Measurements from ENCODE around the gene SORCS2.

The SORCS2 gene

DNA sequence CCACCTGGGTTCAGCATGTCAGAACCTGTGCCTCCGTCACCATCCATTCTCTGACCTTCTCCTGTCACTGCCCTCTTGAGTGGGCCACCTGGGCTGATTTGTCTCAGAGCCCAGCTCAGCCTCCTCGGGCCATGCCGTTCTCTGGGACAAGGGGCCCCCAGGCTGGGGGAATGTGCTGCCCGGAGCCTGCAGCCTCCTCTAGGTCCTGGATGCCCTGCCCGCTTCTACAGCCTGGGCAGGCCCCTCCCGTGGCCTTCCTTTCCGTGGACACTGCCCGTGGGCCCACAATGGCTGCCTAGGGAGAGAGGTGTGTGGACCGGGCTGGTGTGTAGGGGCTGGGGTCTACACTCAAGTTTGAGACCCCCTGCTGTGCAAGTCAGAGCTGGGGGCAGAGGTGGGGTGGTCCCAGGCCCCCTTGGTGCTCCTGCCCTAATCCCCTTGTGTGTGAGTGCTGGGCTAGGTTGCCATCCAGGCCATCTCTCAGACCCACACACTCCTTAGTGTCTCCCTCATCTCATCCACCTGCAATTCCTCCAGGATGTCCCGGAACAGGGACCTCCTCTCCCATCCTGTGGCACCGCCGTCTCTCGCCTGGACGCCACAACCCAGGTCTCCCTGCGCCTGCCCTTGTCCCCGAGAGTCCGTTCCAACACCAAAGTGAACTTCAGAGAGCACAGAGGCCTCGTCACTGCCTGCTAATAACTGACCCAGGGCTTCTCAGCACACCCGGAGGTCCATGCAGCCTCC, 230.0 kb downstream of the SORCS2 start:
- DNase-seq: no peak

DNA sequence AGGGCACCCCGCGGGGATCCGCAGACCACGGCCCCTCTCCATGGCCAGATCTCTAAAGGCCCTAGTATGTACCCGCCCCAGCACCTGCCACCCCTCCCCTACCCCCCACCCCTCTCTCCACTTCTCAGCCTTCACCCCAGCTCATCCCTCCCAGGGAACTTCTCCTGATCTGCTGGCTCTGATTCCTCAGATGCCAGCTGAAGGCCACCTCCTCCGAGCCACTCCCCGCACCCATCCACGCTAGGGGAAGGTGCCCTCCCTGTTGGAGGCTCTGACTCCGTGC, 230.5 kb downstream of the SORCS2 start:
- no peak for DNase-seq

- no peak for DNase-seq
Observed at GRCh38 chr4:7423391-7423790, 231.1 kb downstream of the SORCS2 start.

- no peak for DNase-seq
Observed at GRCh38 chr4:7423801-7424552, 231.6 kb downstream of the SORCS2 start.

- DNase-seq: no peak
Observed at GRCh38 chr4:7424553-7425111, 232.3 kb downstream of the SORCS2 start.

DNA sequence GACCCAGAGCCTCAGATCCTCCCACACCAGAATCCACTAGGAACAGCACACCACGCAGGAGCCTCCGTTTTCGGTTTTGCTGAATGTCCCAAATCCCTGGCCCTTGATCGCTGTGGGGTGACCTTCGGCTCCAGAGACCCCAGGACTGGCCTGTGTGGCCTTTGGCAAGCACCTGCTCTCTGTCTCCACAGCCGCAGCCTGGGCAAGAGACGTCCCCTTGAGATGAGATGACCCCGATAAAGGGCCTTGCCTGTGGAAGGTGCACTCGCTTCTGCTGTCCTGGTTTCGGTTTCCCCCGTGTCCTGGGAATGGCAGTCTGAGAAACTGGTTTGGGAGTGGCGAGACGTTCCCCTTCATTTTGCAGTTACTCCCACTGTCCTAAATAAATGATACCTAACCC, 232.8 kb downstream of the SORCS2 start:
- no peak for DNase-seq

DNA sequence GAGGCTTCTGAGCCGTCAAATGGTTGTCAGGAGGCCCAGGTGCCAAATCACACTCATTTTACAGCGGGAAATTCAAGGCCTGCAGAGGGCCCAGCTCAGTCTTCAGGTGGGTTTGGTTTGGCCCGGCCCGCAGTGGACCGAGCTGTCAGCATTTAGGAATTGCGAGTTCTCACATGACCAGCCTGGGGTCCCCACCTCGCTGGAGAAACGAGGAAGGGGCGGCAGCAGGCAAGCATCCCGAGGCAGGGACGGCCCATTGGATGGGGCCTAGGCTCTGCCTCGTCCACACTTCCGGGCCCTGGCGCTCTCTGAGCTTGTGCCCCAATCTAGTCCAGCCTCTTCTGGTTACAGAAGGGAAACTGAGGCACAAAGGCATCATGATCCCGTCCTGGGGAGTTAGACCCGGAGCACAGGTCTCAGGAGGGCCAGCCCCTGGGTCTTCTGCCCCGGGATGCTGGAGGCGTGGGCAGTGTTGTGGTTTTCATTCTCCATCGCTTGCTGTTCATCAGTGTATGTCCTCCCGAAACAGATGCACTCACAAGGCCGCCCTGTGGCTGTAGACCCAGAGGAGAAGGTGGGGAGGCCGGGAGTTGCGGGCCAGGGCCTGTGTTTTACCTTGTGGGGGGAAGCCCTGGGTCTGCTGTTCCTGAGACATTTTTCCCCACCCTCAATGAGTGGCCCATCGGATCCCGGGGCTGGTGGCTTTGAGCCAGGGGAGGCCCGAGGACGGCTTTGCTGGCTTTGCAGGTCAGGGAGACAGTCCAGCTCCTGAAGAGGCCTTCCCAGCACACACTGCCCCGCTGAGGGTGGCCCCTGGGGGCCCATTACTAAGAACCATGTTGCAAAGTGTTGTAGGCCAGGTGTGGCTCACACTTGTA, 233.5 kb downstream of the SORCS2 start:
- DNase-seq: no peak

GRCh38 chr4:7426525-7427171, 234.3 kb downstream of the SORCS2 start:
- no peak for DNase-seq

DNA sequence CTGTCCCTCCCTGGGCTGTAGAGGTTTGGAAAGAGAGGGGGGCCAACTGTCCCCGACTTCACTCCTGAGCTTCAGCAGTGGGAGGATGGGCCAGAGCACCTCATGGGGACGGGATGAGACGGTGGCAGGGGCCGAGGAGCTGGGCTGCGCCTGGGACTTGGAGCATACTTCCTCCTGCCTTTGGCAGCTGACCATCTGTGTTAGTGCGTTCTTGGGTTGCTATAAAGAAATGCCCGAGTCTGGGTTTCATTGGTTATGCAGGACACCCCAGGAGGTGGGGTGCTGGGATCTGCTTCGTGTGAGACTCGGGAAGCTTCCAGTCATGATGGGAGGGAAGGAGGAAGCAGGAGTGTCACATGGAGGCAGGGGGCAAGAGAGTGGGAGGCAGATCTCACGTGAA, 235.0 kb downstream of the SORCS2 start:
- DNase-seq: no peak

DNA sequence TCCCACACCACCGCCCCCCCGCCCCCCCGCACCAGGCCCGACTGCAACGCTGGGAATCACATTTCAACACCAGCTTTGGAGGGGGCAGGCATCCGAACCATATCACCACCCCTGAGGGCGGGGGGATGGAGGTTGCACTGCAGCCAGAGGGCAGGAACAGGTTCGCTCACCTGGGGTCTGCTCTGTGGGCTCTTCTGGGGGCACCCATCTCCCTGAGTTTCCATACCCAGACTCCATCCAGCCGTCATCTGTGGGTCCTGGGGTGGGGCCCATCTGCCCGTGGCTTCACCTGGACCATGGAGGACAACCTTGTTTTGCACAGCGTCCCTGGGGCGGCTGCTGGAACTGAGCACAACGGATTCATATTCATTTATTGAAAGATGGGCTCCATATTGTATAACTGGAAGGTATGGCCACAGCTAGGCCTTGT, 235.5 kb downstream of the SORCS2 start:
- no peak for DNase-seq

DNA sequence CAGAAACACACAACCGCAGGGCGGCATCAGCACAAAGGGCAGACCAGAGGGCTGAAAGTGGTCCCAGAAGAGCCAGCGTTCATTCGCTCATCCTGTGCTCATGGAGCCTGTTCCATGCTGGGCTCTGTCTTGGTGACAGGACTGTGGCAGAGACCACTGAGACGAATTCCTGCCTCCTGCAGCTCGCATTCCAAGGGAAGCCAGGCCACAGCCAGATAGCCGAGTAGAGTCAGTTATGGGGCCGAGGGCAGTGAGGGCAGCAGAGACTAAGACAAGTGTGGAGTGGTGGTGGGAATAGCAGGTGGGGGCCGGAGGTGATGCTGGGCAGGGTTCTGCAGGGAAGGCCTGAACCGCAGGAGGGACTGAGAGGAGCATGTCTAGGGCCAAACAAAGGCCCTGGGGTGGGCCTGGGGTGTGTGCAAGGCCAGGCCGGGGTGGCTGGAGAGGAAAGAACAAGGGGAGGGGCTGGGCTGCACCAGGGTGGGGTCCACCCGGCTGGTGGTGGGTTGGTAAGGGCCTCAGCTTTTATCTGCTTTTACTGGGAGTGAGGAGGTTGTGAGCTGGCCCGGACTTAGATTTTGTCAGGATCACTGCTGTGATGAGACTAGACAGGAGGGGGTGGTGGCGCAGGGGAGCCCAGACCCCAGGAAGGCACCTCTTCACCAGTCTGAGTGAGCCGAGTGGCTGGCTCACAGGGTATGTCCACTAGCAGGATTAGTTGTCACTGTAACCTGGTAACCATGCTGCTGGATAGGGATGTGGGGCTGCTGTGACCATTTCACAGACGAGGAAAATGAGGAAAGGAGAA, 236.1 kb downstream of the SORCS2 start:
- DNase-seq: no peak

GRCh38 chr4:7429069-7429416, 236.7 kb downstream of the SORCS2 start:
- DNase-seq: no peak

DNA sequence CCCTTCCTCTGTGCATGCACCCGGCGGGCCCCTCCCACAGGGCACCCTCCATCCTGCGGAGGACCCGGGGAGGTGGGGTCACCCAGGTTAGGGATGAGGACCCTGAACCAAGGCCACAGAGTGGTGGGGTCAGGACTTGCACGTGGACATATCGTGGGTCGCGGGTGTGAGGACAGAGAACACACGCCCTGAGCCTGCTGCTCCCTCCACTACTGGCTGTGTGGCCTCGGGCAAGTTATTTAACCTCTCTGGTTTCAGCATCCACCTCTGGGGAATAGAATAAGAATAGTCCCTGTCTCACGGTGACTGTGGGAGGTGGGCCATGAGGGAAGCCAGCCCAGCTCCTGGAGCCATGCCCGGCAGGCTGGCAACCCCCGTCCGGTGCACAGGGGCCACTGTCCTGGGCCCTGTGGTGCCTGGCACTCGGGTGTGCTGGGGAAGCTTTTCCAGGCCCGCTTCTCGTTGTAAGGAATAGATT, 237.3 kb downstream of the SORCS2 start:
- DNase-seq: no peak

DNA sequence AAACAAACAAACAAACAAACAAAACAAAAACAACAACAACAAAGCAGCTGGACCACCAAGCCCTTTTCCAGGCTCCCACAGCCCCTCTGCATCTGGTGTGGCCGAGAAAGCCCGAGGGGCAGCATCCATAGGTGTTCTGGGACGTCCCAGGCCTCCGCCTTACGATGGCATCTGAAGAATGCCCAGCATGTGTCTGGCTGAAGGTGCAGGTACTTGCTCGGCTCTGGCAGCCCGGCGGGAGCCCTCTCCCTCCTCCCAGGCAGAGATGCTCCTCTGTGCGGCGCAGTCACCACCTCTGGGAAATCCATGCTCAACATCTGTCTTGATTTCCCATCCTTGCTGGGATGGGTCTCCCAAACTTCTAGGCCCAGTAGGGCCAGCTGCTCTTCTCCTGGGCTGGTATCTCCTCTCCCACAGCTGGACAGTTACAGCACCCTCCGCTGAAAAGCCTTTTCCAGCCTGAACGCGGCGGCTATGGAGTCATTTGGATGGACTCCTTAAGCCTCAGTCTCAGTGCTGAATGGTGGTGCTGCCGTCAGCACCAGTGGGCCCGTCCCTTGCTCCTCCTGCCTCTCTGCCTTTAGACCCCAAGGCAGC, 238.1 kb downstream of the SORCS2 start:
- DNase-seq: no peak

- no peak for DNase-seq
Observed at GRCh38 chr4:7430965-7431695, 238.8 kb downstream of the SORCS2 start.

DNA sequence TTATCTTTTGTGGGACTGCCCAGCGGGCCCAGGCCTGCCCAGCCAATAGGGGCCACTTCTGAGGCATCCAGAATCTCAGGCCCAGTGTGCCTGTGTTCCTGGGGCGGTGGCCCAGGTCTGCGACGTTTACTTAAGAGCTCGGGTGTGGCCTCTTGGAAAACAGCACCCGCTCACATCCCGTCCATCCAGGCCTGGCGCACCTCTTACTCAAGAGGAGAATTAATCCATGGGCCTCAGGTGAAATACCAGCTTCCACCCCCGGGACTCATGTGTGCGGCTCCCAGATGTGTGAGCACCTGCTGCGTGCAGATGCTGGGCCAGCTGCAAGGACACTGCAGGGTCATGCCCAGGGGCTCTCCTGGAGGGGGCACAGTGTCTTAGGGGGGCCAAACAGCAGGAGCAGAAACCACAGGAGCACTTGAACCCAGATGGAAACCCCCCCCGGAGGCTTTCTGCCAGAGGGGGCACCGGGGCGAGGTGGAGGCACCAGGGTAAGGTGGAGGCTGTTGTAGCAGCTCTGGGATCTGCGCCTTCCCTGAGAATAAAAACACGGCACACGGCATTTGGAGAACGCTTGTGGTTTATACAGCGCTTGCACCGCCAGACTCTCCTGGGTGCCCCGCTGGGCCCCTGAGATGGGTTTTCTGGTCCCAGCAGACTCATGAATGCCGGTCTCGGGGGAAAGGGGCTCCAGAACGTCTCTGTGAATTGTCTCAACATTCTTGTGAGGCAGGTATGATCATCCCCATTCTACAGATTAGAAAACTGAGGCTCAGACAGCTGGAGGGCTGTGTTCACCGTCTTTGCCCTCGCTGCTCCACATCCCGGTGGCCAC, 239.6 kb downstream of the SORCS2 start:
- DNase-seq: no peak

DNA sequence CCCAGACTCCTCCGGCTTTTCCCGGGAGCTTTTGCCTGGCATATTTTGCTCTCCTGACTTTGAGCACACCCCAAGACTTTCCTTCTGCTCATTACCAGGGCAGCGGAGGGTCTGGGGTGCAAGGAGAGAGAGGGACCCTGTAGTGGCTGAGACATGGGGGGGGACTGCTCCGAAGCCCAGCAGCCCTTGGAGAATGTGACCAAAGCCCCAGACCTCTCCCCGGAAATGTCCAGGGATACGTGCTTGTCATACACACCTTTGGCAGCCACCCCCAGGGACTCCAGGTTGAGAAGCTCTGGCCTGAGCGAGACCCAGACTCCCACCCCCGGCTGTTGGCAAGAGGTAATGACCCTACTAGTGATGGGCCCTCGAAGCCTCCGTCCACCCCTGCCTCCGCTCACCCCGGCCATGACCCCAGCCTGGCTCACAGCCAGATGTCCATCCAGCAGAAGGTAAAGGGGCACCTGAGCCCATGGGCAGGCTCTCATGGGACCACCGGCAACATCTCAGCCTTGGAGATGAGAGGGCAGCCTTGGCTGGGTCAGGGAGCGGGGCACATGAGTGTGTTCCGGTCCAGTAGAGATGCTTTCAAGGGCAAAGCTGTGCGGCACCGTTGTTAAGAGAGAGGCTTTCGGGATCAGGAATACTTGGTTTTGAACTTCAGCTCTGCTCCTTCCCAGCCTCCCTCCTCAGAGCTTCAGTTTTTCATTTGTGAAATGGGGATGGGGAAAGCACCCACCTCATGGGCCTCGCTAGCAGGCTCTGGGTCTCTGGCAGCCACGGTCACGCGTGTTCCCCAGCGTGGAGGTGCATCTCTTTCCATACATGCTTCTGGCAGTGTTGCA, 240.4 kb downstream of the SORCS2 start:
- DNase-seq: no peak

GRCh38 chr4:7433376-7434140, 241.2 kb downstream of the SORCS2 start:
- no peak for DNase-seq

Data from suppressor macrophage treated with lipopolysaccharide for 1 hour (primary cell).